SU-DHL-6 (cell line): Measurements from ENCODE around the gene ANKHD1.

ENCODE experiments used
- H2AFZ ChIP-seq: fragments of 200-600 bp; sonication (generic); 2 replicates; pipeline ENCODE4 v1.6.1; 2014; ENCODE audit warnings: low read depth, mild to moderate bottlenecking, moderate library complexity, mixed read lengths, antibody characterized with exemption, low read length; ENCODE audit not compliant: severe bottlenecking
- H3F3A ChIP-seq: fragments of 200-600 bp; shearing (Covaris generic); 2 replicates; pipeline ENCODE4 v1.6.0; 2016; ENCODE audit warnings: antibody characterized with exemption, mild to moderate bottlenecking; ENCODE audit not compliant: insufficient read depth
- H3K27ac ChIP-seq: fragments of 200-600 bp; sonication (generic); 2 replicates; pipeline ENCODE4 v1.5.1; 2016; ENCODE audit warnings: low read depth, mild to moderate bottlenecking, low read length, moderate library complexity, mixed read lengths
- H3K27me3 ChIP-seq: fragments of 200-600 bp; sonication (generic), shearing (Covaris generic); 2 replicates; pipeline ENCODE4 v1.6.0; 2014; ENCODE audit warnings: mild to moderate bottlenecking, low read length
- H3K36me3 ChIP-seq: fragments of 200-600 bp; sonication (generic); 2 replicates; pipeline ENCODE4 v1.6.1; 2014; ENCODE audit warnings: mild to moderate bottlenecking, low read length, mixed read lengths
- H3K4me2 ChIP-seq: fragments of 300-600, 200-600 bp; shearing (Covaris generic), sonication (generic); 2 replicates; pipeline ENCODE4 v1.6.0; 2014; ENCODE audit warnings: low read length, low read depth, mild to moderate bottlenecking; ENCODE audit not compliant: poor library complexity, severe bottlenecking
- H3K4me3 ChIP-seq: fragments of 200-600 bp; sonication (generic); 2 replicates; pipeline ENCODE4 v1.5.1; 2014; ENCODE audit warnings: antibody characterized with exemption, low read length, mild to moderate bottlenecking, mixed read lengths; ENCODE audit not compliant: insufficient read depth, poor library complexity, severe bottlenecking
- H3K79me2 ChIP-seq: fragments of 200-600 bp; sonication (generic); 2 replicates; pipeline ENCODE4 v1.6.1; 2014; ENCODE audit warnings: mild to moderate bottlenecking, low read length, moderate library complexity; ENCODE audit not compliant: insufficient read depth
- H3K9ac ChIP-seq: fragments of 200-600 bp; sonication (generic); 2 replicates; pipeline ENCODE4 v1.7.0; 2014; ENCODE audit warnings: mild to moderate bottlenecking, low read length
- H3K9me2 ChIP-seq: fragments of 200-600 bp; sonication (generic); replicated peaks from 2 replicates; pipeline ENCODE4 v1.6.1; 2014; ENCODE audit warnings: low read length; ENCODE audit not compliant: insufficient read depth
- H3K9me3 ChIP-seq: fragments of 200-600 bp; sonication (generic); 2 replicates; pipeline ENCODE4 v1.6.1; 2014; ENCODE audit warnings: low read length, mixed read lengths; ENCODE audit not compliant: insufficient read depth
- H4K20me1 ChIP-seq: fragments of 200-600 bp; sonication (generic); 2 replicates; pipeline ENCODE4 v1.6.1; 2014; ENCODE audit warnings: low read depth, mild to moderate bottlenecking, antibody characterized with exemption, low read length, moderate library complexity, mixed read lengths
- CTCF ChIP-seq: fragments of 200-600 bp; sonication (generic); IDR thresholded peaks from one replicate; pipeline ENCODE4 v1.5.1; 2017; ENCODE audit warnings: antibody characterized with exemption, mild to moderate bottlenecking, low read length, moderate library complexity; ENCODE audit not compliant: insufficient read depth, poor library complexity, severe bottlenecking
- EZH2phosphoT487 ChIP-seq: fragments of 200-600 bp; sonication (generic), shearing (Covaris generic); conservative IDR thresholded peaks from 2 replicates; pipeline ENCODE4 v1.6.1; 2018; ENCODE audit warnings: mild to moderate bottlenecking, antibody characterized with exemption, low read length, moderate library complexity, mixed read lengths

The ANKHD1 gene

GRCh38 chr5:140542972-140543371 is 141.3 kb downstream of the ANKHD1 start:
- Histone ChIP-seq H3K4me2 (no peak overlapping the region), H3K9me3 (no peaks in the 10 kb centered on the region), H3K4me3 (no peak overlapping the region), H3K9ac (no peak overlapping the region), H3K27ac (no peak overlapping the region), H4K20me1 (no peaks in the 10 kb centered on the region), H3K79me2 (no peaks in the 10 kb centered on the region), H3F3A (peaks cover 6% of the 10 kb centered on the region; the same call in 1 of the 2 replicates), H3K9me2 (no peaks in the 10 kb centered on the region), H2AFZ (no peak overlapping the region), H3K36me3 (peaks cover 30% of the 10 kb centered on the region), H3K27me3 (no peaks in the 10 kb centered on the region)
- TF ChIP-seq EZH2phosphoT487 (no peak), CTCF (no peak)

DNA sequence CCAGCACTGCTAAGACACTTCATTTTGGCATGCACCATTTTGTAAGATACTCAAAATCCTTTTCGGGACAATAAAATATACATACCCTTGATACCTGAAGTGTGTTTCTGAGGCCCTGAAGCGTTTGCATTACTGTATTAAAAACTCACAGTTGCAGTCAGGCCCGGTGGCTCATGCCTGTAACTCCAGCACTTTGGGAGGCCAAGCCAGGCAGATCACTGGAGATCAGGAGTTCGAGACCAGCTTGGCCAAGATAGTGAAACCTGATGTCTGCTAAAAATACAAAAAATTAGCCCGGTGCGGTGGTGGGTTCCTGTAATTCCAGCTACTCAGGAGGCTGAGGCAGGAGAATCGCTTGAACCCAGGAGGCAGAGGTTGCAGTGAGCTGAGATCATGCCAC is 143.4 kb downstream of the ANKHD1 start:
- Histone ChIP-seq H4K20me1 (no peaks in the 10 kb centered on the region), H2AFZ (no peak overlapping the region), H3K4me3 (no peak overlapping the region), H3K9me3 (no peaks in the 10 kb centered on the region), H3K9me2 (no peaks in the 10 kb centered on the region), H3K9ac (no peak overlapping the region), H3K36me3 (peaks cover 10% of the 10 kb centered on the region), H3K4me2 (no peak overlapping the region), H3F3A (peaks cover 8% of the 10 kb centered on the region; the same call in 1 of the 2 replicates), H3K27me3 (no peaks in the 10 kb centered on the region), H3K27ac (no peak overlapping the region), H3K79me2 (no peaks in the 10 kb centered on the region)
- no peak for TF ChIP-seq CTCF
- TF ChIP-seq EZH2phosphoT487: no peak

- Histone ChIP-seq H3K36me3 (0 out of 2 replicates have a peak, but pooled peaks cover 6% of the 10 kb centered on the region), H3K4me3 (no peak overlapping the region), H3K4me2 (no peak overlapping the region), H4K20me1 (no peaks in the 10 kb centered on the region), H2AFZ (no peak overlapping the region), H3F3A (peaks cover 11% of the 10 kb centered on the region; the same call in 1 of the 2 replicates), H3K9ac (no peak overlapping the region), H3K27me3 (no peaks in the 10 kb centered on the region), H3K9me2 (no peaks in the 10 kb centered on the region), H3K9me3 (no peaks in the 10 kb centered on the region), H3K27ac (no peak overlapping the region), H3K79me2 (no peaks in the 10 kb centered on the region)
- TF ChIP-seq EZH2phosphoT487 (no peak), CTCF (no peak)
These were observed 144.0 kb downstream of the ANKHD1 start for GRCh38 chr5:140545606-140546005.
